ENCODE measurements around the gene SEMA5A.

Gene SEMA5A

DNA sequence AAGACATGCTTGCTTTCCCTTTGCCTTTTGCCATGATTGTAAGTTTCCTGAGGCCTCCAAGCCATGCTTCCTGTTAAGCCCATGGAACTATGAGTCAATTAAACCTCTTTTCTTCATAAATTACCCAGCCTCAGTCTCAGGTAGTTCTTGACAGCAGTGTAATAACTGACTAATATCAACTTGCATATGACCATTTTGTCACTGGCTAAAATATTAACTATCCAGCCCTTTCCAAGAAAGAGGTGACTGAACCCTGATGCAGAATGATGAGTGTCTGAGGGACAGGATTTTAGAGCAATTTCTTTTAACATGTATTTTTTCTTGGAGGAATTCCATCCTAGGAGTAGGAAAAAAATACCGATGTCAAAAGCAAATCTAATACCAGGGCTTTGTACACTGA, 266.1 kb downstream of the SEMA5A start:
- no peak for DNase-seq (ENCODE audit: low read depth in 2 of 2)

DNA sequence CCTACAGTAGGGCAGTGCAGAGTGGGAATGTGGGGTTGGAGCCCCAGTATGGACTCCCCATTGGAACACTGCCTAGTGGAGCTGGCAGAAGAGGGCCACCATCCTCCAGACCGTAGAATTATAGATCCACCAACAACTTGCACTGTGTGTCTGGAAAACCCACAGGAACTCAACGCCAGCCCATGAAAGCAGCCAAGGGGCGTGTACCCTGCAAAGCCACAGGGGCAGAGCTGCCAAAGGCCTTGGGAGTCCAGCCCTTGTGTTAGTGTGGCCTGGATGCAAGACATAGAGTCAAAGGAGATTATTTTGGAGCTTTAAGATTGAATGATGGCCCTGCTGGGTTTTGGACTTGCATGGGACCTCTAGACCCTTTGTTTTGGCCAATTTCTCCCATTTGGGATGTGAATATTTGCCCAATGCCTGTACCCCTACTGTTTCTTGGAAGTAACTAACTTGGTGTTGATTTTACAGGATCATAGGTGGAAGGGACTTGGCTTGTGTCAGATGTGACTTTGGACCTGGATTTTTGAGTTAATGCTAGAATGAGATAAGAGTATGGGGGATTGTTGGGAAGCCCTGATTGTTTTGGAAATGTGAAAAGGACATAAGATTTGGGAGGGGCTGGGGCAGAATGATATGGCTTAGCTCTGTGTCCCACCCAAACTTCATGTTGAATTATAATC, 266.8 kb downstream of the SEMA5A start:
- DNase-seq (ENCODE audit: low read depth in 2 of 2), result no peak

DNA sequence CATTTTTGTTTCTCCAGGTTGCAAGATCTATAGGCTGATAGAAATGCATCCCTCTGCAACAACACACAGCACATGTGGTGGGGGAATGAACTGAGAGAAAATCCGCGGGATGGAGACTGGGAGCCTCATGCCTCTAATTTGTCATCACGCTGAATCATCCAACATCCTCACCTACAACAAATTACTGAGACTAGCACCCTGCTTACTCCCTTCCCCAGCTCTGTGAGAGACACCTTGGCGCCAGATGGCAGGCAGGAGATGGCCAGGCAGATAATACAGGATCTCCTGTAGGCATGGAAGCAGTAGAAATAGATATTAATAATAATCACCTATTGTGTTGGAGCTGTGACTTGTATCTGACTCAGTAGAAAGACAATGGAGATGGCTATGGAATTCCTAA, 276.9 kb downstream of the SEMA5A start:
- DNase-seq (ENCODE audit: low read depth in 2 of 2), result no peak

DNA sequence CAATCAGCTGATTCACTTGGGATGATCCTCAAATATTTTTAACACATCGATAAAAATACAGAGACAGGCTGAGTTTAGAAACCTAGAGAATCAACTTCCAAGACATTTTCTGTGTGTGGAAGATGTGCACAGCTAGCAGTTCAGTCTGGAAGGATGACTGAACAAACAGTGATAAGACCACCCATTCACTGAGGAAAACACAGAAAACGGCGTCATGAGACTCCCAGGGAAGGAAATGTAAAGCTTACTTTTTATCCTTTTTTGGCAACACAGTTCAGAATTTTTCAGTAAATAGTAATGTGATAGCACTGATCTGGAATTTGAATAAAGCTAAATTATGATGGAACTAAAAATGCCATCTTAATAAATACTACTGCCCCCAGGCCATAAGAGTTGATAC, 277.6 kb downstream of the SEMA5A start:
- DNase-seq (ENCODE audit: low read depth in 2 of 2), result no peak

DNA sequence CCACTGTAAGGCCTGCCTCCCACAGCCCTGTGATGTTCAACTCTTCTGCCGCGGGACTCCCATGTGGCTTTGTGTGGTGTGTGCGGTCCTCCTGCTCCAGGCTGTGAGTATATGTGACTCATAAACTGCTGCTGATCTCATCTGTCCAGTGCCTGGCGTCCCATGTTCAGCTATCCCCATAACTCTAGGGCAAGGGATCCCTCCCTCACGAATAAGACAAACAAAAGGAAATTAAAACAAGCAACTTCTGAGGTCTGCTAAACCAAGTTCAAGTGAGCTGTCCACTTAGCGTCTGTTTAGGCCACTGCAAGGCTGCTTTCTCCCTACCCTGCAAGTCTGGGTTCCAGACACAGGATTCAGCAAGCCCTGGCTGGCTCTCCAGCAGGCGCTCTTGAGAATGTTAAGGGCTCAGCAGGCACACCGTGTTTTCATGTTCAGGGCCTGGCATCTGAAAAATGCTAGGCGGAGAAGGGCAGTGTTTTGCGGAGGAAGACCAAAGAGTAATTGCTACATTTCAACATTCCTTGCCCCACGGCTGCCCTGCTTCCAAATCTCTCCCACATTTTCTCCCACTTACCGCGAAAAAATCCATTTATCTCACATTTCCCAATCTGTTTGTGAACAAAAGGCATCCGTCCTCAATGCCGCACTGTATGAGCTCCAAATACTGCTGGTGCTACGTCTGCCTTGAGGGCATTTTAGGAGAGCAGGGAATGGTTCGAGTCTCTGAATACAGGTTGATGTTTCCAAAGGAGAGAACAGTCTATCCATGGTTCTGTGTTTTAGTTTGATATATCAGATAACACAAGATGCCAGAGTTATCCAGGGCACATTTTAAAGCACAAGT, 280.2 kb downstream of the SEMA5A start:
- DNase-seq (ENCODE audit: low read depth in 2 of 2), result peak; percentile 73 to 81

DNA sequence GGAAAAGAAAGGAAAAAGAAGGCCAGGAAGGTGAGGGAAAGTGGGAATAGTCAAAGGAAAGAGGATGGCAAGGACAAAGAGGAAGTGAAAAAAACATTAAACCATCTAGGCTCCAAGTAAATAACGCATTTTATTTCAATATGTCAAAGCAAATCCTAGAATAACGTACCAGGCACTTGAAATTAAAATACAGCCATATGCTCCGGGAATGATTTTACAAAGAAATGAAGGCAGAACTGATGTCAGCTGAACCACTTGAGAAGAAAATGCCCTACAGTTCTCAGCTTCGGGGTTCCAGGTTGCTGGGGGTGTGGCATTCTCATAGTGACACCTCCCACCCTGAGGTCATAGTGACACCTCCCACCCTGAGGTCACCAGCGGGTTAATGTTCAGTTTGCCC, 281.6 kb downstream of the SEMA5A start:
- DNase-seq (ENCODE audit: low read depth in 2 of 2), result no peak

DNA sequence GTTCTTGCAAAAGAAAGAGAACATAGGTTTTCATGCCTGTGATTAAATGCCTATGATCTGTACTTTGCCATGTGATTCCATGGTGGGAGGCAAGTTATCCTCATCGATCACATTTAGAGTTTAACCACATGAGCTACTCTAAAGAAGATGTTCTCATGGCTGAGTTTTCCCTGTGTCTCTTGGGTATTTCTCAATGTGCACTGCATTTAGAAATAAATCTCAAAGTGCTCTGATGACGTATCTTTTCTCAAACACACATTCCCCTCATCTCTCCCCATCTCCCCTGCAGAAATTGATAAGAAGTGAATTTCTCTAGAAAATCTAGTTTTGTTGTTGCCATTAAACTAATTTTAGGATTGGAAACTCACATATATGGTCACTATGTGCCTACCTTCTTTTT, 282.2 kb downstream of the SEMA5A start:
- DNase-seq (ENCODE audit: low read depth in 2 of 2), result no peak

DNA sequence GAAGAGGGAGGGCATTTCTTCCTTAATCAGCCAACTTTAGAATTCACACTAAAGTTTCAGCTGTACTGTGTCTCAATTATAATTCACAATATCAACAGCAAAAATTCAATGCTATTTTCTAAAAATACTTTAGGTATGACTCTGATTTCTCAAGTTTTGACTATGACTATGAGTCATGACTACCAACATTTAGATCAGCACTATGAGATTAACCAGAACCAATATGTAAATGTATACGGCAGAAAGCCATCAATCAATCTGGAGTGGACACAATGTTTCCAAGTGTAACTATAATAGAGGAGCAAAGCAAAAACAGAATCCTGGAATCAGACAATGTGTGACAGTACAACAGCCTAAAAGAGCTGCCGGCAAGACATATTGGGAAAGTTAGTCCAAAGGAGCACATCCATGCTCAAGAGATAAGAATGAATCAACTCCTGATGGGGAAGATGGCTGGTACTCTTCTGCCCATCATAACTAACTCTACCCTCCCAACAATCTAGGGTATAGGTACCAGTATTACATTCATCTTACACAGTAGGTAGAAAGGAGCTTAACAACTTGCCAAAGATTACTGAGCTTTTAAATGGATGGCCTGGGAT, 294.4 kb downstream of the SEMA5A start:
- peak in 1 of 2 experiments; percentile 40 for DNase-seq (ENCODE audit: low read depth in 2 of 2)

DNA sequence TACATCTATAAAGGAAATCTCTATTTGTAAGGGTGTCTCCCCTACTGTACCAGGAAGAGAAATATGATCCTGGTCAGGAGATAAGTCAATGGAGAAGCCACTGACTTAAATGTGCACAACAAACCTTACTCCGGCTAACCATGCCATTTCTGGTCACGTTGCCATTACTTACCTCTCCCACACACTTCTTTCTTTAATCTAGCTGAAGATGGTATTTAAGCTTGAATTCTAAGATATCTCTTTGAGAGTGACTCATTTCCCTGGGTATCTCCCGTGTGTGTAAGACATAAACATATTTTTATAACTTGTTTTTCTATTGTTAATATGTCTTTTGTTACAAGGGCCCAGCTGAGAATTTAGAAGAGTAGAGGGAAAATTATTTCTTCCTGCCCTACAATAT, 296.6 kb downstream of the SEMA5A start:
- DNase-seq (ENCODE audit: low read depth in 2 of 2), result no peak

DNA sequence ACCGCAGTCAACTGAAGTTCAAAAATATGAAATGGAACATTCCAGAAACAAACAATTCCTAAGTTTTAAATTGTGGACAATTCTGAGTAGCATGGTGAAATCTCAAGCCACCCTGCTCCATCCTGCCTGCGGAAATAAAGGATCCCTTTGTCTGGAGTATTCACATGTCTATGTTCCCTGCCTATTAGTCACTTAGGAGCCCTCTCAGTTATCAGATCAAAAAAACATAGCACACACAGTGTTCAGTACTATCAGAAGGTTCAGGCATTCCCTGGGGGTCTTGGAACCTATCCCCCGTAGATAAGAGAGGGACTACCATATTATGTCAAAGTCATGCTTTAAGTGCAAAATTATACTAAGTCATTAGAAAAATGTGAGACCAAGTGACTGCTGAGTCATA, 300.8 kb downstream of the SEMA5A start:
- no peak for DNase-seq (ENCODE audit: low read depth in 2 of 2)

DNA sequence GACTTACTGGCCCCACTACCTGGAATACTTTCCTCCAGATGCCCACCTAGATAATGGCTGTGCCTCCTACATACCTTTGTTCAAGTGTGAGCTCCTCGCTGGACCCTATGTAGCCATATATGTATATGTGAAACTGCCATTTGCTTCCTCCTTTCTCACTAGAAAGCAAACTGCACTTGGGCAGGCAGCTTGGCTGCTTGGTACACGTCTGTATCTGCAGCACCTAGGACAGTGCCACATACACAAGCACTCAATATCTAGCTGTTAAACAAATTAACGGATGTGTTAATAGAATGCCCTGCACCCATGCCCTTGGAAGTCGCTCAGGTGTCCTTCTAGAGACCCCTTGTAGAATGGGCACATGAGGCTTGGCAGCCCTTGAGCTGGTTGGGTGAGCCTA, 301.5 kb downstream of the SEMA5A start:
- DNase-seq (ENCODE audit: low read depth in 2 of 2), result no peak

DNA sequence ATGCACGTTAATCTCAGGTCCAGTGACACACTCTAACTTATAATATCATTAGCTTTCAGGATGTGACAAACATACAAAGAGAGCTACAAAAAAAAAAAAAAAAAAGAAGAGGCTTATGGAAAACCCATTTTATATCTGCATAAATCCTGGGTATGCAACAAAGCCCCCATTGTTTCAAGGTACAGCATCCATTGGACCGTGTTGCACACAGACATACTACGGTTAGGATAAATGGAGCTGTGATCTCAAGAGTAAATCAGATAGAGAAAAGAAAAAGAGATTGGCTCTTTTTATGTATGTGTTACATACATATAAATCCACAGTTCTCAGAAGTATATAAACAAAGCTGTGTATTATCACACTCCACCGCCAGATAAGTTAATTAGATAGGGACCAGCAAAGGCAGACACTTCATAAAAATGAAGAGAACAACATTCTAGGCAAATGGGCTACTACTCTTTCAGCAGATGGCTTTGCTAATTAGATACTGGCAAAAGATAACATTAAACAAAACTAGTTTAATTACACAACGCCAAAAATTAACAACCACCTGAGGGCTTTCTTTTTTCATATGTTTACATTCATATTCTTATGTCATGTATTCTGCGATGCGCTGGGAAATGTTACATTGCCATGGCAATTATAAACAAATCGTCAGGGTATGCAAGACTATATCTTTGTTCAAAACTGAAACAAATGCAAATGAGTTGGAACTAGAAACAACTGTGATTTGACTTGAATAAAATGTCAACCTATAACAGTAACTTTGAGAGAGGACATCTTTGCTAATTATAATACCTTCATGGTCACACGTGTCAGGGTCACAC, 304.2 kb downstream of the SEMA5A start:
- no peak for DNase-seq (ENCODE audit: low read depth in 2 of 2)

DNA sequence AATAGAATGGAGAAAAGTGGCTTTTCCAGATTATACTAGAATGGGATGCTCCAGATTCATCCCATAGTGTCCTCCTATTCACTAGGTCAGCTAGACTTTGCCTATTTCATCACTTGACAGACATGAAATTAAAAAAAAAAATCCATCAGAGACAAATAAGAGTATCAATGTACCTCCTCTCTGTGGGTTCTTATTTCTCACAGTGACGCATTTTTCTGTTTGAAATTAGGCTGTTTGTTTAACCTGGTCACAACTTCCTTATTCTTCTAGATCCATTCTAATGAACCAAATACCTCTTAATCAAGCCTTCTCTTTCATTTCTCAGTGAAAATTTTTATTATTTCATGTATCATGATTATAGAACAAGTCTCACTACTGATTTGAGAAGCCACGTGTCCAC, 305.4 kb downstream of the SEMA5A start:
- no peak for DNase-seq (ENCODE audit: low read depth in 2 of 2)

DNA sequence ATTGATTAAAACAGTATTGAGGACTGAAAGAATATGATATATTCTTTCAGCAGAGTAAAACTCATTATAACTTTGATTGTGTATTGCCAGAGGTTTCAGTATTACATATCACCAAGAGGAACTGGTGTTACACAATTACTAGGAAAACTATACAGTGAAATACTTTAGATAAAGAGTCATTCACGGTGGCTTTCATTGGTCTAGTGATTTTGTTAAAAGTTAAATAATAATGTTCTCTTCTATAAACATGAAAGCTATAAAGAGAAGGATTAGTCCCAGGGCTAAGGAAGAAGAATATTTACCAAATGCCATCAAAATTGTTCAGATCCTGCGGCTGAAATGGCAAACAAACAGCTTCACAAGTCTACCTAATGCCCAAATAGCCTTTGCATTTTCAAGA, 306.2 kb downstream of the SEMA5A start:
- peak in 1 of 2 experiments; percentile 21 for DNase-seq (ENCODE audit: low read depth in 2 of 2)

DNA sequence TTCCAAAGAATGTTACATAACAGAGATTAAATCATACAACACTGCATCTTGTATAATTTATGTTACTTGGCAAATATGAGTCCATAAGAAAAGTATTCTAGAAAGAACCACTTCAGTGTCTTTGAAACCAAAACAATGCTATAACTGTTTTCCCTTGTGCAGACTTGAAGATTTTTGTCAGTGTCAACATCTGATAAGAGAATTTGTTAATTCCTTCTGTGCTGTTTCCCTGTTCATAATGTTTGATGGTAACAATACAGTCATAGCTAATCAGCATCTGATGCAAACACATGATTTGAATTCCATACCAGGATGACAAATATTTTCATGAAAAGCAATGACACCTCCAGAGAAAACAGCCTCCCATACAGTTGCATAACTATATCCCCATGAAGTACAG, 306.8 kb downstream of the SEMA5A start:
- DNase-seq (ENCODE audit: low read depth in 2 of 2), result peak; percentile 12 to 14

DNA sequence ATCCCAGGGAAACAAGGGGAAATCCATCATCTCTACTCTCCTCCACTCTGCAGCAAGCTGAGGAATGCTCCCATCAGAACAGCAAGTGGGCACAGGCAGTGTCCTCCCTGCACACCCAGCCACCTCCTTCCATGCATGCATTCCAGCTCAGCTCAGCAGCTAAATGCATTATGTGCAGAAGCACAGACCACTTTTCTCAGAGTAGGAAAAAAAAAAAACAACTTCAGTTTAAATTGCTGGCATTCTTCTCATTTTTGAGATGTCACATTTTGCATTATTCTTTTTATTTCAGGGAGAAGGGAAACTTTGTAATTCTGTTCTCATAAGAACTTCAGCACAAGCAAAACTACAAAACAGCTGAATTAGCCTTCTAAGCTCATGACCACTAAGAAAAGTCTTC, 312.2 kb downstream of the SEMA5A start:
- DNase-seq (ENCODE audit: low read depth in 2 of 2), result peak; percentile 26 to 30

DNA sequence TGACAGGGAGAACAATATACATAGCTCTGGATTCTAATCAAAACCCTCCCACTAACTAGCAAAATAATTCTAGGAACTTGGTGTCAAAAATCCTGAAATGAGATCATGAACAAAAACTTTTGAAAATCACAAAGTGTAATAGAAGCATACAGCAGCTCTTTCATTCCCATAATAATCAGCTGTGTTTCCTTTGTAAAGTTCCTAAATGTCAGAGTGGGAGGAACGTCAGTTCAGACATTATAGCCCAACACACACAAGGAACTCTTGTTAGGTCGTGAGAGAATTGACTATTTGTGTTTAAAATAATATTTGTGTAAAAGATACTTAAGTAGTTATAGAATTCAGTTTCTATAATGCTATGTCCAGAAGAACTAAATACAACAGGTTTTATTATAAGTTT, 312.8 kb downstream of the SEMA5A start:
- no peak for DNase-seq (ENCODE audit: low read depth in 2 of 2)

DNA sequence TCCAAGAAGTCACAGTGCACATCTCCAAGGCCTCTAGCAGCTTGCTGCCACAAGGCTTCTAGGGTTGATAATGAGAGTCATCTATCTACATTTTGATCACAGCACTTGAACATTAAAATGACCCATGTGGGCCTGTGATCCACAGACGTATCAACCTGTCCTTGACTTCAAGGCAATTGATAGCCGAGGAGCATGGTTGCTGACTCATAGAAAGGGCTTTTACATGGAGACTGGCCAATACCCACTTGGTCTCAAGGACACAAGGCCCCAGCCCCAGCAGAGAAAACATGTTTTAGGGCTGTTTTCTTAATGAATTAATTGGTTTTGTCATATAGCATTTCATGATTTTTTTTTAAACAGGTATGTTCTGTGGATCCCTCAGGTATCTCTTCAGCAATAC, 314.0 kb downstream of the SEMA5A start:
- no peak for DNase-seq (ENCODE audit: low read depth in 2 of 2)

DNA sequence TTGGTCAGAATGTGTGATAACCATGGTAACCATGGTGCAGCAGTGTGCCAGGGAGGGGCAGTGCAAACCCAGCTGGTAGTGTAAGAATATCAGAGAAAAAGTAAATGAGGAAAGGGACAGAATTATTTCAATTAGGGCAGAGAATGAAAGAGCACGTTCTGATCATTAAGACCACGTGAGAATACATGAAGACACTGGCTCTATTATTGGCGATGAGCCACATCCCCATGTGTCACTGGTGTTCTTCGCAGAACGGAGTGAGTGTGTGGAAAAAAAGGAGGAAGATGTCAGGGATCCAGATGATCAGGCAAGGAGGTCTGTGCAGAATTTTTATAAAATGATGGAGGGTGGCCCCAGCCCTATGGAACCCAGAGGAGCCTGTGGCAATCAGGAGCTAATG, 315.5 kb downstream of the SEMA5A start:
- no peak for DNase-seq (ENCODE audit: low read depth in 2 of 2)

DNA sequence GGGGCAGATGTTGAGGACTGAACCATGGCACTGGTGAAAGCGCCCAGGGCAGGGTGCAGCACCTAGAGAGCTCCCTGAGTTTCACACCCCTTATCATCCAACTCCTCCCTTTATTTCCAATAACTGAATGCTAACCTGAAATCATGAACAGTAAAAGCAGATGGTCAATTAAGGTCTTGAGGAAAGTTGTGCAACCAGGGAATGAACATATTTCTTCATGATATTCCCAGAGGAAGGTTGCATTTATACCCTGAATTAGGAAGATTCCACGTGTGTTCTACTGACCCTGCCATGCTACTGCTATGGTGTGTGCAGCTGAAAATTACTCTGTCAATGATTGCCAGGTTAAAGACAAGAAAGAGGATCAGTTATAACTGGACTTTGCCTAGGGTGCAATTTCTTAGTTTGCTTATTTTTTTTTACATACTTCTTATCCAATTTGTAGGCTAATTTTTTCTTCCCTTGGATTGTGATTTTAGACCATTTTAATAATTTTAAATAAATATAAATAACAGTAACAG, 319.8 kb downstream of the SEMA5A start:
- DNase-seq (ENCODE audit: low read depth in 2 of 2), result no peak

DNA sequence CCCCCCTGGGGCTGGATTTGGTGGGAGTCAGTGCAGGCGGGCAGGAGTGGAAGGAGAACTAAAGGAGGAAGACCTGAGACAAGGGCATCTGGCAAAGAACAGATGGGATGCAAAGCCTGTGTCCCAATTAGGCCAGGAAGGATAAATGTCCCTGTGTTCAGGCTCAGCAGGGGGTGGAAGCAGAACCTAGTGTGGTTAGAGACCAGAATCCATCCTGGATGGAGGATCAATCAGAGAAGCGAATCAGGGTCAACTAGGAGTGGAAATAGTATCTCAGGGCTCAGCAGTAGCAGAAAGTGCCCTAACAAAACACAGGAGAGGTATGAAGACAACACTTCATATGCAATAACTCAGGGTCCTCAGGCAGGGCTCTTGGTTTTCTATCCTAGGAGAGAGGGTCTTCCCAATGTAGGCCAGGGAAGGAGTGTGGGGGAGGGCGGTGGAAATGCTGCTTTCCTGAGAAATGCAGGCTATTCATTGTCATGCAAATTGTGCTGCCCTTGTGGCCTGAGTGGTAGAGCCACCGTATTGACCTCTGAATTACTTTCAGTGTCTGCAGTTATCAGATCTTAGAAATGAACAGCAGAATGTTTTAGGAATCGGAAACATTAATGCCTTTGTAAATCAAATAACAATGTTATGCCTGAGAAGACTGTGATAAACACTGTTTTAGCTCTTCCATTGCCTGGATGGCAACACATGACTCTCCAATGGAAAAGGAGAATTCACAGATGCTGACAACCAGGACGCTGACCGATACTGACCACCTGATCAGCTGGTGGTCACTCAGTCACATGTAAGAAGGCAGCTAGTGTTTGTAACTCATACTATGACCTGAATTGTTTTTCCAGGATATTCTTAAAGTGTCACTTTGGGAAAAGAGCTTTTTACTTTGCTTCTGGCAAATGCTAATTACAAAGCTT, 323.6 kb downstream of the SEMA5A start:
- DNase-seq (ENCODE audit: low read depth in 2 of 2), result no peak
